HG03175 (cell line): ENCODE data around the gene NHERF2.

Source experiments
- ATAC-seq: cut with Tn5 transposase; IDR thresholded peaks from one replicate; pipeline ENCODE4 v1.9.1; 2021; ENCODE audit warnings: mild to moderate bottlenecking, moderate library complexity; ENCODE audit not compliant: unreplicated experiment

The NHERF2 gene

DNA sequence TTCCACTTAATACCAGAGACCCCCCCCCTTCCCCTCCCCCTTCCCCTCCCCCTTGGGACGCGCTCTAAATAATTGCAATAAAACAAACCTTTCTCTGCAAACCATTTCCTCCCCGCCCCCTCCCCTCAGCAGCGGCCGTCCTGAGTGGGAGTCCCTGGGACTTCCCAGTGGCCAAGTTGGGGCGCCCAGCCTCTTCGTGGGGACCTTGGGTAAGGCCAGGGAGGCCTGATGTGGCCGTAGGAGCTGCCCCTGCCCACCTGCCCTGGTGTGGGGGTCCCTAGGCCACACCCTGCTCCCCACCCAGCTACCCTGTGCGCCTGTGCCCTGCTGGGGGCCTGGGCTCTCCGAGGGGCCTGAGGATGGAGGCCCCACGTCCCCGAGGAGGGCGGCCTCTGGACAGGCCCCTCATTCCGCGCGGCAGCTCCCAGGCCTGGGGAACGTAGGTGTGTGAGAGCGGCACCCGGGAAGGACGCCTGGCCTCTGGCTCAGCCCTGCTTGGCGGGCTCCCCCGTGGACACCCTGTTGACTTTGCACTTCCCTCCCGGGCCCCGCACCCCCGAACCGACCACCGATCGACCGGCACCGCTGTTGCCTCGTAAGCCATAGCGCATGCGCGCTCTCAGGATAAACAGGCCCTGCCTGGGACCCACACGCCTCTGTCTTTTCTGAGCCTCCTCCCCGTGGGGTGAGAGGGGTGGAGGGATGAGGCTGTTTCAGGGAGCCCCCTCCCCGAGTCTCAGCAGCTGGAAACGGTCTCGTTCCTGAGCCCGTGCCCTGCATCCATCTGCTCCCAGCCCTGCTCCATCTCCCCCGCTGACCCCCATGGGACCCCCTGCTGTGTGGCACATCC, 11.9 kb downstream of the NHERF2 start:
- ATAC-seq = no peak

DNA sequence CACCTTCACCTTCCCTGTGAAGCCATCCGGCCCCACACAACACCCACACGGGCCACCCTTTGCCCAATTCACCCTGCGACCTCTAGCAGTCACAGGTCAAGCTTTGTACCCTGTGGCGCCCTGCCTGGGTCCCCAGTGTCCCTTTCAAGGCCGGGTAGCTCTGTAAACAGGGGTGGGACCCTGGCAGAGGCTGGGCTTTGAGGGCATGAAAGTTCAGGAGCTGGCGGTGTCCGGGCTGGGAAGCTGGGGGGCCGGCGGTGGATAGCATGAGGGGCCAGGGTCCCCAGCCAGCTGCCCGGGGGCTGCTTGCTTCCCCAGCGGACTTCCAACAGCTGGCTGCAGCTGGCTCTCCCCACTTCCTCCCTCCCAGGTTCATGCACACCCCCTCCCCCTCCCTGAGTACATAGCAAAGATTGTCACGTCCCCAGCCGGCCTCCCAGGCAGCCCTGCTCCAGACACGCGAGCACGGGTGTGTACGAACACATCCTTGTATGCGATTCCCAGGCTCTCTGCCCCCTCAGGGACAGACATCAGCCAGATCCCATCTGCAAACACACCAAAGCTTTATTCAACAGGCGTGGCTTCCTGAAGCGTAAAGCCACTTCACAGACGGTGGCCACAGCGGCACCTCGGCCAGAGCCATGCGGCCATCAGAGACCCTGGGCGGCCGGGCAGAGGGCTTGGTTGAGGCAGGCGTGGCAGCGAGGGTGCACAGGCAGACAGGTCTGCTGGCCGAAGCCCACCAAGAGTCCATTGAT, 12.8 kb downstream of the NHERF2 start:
- no peak for ATAC-seq

DNA sequence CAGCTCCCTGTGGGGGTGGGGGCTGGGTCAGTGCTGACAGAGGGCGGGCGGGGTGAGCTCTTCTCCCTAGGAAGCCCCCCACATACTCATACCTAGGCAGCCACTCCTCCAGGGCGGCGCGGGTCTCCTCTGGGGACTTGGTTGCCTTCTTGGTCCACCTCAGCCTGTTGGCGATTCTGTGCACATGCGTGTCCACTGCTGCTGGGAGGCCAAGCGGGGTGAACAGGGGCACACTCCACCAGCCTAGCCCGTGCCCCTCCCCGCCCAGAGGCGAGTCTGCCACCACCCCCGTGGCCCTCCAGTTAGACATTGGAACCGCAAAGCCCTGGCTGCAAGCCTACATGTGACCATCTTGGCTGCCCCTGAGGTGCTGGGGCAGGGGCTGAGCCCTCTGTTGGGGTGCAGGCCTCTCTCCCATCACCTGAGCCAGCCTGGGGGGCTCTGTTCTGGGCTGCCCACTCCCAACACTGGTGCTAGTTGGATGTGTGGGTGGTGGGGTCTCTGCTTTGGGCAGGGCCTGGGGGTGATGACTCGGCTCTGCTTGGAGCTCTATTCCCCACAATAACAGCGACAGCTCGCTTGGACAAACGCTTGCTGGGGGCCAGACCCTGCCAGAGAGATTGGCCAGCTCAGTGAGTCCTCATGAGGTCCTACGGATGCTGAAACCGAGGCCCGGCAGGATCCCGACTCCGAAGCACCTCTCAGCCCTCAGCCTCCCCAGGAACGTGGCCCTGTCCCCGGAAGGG, 13.5 kb downstream of the NHERF2 start:
- no peak for ATAC-seq

DNA sequence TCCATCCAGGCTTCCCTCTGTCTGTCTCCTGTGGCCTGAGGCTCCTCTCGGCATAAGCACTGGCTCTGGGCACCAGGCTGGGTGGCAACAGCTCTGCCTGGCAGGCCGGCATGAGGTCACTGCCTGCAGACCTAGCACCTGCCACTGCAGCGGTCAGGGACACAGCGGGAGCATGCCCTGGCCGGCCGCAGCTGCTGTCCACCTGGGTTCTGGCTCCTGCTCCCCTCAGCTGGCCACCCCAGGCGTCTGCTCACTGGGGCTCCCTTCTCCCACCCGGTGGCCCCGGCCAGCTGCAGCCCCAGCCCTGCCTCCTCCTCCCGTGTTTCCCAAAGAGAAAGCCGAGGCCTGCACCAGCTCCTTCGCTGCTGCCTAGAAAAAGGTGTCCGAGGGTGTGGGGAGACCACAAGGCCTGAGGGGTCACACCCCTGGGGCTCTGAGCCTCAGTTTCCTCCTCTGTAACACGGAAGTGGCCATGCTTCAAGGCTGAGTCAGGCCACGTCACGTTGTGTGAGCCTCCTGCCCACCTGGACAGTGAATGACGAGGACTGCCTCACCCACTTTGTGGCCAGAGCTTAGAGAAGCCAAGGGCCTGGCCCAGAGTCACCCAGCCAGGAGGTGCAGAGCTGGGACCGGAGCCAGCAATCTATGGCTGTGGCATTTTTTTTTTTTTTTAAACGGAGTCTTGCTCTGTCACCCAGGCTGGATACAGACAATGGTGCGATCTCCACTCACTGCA, 14.3 kb downstream of the NHERF2 start:
- no peak for ATAC-seq

DNA sequence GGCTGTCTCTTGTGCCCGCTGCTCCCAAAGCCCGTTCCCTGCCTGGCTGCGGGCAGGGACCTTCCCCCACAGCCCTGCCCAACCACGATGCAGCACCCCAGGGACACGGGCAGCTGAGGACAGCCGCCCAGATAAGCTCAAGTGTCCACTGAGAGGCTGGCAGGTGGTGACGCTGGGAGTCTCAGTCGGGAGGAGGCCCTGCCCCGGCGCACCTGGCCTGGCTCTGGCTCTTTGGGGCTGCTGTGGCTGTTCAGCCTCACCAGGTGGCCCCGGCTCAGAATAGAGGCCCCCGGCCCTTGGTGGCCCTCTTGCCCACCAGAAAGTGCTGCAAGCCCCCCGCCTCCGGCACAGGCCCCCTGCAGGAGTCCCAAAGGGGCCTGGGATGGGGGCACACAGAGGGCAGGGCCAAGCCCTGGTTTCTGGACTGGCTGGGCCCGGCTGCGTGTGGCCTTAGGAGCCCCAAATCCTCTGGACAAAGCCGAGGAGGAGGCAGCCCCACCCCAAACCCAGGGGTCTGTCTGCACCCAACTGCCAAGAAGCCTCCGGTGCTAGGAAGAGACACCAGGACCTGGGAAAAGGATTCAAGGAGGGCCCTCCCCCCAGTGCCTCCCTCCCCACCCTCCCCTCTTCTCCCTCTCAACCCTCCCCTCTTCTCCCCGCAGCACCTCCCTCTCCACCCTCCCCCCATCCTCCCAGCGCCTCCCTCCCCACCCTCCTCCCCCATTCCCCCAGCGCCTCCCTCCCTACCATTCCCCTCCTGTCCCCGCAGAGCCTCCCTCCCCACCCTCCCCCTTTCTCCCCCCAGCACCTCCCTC, 15.7 kb downstream of the NHERF2 start:
- no peak for ATAC-seq

DNA sequence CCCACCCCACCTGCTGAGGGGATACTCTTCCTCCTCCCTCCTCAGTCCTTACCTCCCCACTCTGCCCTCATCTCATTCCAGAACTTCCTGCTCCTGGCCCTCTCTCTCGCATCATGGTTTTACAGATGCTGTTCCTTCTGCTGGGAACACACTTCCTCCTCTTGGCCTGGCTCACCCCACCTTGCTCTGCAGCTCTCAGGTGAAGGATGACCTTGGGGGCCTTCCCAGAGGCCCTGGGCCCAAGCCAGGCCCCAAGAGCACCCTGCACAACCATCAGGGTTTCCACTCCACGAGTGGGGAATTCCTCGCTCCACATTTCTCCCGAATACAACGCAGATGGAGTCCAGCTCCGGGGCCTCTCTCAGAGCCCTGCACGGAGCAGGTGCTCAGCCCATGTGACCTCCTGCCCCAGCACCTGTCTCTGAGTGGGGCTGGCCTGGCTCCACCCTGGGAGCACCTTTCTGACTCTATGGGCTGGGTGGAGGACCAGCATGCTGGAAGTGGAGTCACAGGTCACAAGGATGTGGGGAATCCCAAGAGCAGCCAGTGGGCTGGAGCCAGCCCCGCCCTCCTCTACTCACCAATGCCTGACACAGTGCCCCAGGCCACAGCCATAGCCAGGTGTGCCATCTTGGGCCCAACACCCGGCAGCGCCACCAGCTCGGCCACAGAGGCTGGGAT, 16.4 kb downstream of the NHERF2 start:
- no peak for ATAC-seq

DNA sequence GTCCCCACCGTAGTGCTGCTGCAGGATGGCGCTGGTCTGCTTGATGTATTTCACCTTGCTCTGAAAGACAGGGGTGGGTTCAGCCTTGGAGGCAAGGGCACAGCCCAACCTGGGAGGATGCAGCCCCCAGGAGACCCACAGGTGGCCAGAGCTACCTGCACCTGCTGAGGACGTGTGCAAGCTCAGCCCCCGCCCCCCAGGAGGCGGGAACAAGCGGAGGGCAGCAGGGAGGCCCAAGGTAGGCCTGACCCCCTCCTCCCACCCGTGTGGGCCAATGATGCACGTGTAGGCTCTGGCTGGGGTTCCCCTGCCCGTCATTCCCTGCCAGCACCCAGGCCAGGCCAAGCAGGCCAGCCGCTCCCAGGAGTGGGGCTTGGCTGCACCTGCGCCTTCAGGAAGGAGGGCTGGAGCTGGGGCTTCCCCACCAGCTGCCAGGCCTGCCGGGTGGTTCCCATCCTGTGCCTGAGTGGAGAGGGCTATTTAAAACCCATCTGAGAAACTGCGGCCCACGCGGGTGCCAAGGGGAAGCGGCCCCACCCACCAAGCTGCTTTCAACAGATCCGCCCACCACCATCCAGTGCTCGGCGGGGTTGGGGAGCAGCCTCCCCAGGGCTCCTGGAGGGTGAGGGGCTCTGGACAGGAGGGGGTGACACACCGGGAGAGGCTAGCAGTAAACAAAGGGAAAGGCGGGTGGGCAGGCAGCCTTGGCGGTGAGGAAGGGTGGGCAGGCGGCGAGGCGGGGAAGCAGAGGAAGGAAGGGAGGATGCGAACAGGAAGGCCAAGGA, 17.2 kb downstream of the NHERF2 start:
- ATAC-seq = no peak

DNA sequence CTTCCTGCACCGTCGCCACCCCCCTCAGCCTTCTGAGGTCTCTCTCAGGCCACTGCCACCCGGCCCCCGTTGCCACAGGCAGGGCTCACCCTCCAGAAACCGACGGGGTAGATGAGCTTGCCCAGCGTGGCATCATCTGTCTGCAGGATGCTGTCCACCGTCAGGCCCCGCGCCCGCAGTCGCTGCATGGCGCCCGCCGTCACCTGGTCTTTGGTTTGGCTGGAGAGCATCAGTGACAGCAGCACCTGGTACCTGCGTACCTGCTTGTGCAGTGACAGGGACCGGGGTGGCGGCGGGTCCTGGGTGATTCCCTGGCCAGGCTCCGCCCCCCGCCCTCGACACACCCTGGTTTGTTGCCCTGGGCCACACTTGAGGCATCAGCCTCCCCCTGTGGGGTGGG, 17.8 kb downstream of the NHERF2 start:
- no peak for ATAC-seq

DNA sequence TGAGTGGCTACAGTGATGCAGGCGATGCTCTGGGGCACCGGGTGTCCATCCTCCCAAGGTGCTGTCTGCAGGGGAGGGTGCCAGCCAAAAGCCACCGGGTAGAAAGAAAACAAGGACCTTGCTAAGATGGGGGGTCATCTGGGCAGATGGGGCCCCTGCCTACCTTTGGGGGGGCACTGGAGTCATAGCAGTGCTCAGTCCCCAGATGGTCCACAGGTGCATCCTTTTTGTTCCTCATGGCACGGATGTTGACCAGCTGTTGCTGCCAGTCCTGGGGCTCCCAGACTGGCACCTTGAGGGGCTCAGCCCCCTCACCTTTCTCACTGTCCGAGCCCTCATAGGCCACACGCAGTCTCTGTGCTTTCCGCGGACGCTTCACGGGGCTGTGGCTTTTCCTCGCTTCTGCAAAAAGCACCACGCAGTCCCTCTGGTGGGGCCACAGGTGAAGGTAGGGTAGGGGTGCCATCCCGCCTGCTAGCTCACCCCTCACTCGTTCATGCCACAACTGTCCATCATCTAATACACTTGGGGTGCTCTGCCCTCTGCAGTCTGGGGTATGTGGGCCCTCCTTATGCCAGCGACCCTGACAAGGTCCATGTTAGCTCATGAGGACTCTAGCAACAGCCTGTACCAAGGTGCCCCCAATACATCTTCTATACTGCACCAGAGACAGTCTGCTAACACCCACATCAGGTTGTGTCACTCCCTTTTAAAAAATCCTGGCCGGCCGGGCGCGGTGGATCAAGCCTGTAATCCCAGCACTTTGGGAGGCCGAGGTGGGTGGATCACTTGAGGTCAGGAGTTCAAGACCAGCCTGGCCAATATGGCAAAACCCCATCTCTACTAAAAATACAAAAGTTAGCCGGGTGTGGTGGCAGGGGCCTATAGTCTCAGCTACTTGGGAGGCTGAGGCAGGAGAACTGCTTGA, 19.5 kb downstream of the NHERF2 start:
- ATAC-seq = no peak

DNA sequence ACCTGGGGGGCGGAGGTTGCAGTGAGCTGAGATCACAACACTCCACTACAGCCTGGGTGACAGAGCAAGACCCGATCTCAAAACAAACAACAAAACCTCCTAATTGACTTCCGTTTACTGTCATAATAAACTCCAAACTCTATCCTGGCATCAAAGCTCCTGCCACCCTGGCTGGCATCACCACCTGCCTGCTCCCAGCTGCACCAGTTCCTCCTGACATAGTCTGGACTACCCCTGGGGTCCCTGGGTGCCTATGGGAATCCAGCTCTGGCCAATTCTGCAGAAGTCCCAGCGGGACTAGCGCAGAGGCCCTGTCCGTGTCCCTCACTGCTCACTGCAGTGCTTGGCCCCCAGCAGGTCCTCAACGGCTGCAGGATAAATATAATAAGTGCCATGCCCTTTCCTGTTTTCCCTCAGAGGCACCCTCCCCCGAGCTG, 20.2 kb downstream of the NHERF2 start:
- ATAC-seq = no peak

DNA sequence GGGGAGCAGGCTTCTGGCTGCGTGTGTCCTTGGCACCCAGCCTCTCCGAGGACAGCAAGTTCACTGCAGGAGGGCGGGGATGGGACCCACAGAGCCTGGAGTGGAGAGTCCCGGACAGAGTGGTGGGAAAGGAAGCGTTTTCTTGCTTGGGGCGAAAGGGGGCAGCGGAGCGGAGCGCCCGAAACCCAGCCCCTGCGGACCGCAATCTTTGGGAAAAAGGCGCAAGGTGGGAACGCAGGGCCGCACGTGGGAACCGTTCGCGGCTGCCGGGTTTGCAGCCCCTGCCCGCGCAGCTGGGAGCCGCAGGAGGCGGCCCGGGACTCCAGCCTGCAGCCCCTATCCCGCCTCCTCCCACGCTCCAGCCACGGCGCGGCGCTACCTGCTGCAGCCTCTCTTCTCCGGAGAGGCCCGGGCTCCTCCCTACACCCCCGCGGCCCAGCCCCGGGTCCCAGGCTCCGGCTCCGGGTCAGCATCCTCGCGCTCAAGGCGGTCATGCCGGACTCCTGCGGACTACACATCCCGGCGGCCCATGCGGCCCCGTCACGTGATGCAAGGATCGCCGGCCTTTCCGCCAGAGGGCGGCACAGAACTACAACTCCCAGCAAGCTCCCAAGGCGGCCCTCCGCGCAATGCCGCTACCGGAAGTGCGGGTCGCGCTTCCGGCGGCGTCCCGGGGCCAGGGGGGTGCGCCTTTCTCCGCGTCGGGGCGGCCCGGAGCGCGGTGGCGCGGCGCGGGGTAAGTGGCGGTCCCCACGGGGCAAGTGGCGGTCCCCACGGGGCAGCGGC, 20.8 kb downstream of the NHERF2 start, which contains the start of the genes NTHL1 and TSC2:
NTHL1 (minus strand) TSS at position 505 of the 786 bp plus-strand sequence; CDS start at position 494, 11 bp downstream.
TSC2 (plus strand) TSS at position 656 of the 786 bp plus-strand sequence. CDS start 631 bp downstream, outside the sequence.
- ATAC-seq = peak; percentile 91

DNA sequence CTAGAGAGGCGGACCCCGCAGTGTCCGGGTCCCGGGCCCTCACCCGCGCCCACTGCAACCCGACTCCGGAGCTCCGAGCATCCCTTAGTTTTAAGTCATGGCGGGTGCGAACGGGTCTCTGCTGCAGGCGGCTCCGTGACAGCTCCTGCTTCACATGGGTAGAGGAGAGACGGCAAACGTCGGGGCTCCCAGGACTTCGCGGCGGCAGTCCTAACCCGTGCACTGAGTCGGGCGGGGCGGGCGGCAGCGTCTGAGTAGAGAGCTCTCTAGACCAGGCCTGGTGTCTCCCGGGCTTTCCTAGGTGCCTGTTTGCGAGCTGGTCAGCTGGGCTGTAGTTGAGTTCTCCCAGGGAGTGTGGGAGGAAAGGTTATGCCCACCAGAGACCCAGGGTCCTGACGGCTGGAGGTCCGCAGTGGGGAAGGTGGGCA, 21.4 kb downstream of the NHERF2 start:
- ATAC-seq = peak; percentile 29

DNA sequence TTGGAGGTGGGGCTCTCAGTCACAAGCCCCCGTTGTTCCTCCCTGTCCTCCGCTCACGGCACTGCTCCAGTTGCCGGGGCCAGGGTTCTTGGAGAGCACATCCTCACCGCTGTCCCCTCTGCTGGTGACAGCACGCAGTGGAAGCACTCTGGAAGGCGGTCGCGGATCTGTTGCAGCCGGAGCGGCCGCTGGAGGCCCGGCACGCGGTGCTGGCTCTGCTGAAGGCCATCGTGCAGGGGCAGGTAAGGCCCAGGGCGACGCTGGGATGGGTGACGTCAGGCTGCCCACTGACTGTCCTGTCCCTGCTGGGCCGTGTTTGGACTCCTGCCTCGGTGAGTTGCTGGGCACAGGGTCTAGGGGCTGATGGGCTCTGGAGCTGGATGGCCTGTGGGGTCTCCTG, 26.5 kb downstream of the NHERF2 start:
- no peak for ATAC-seq

DNA sequence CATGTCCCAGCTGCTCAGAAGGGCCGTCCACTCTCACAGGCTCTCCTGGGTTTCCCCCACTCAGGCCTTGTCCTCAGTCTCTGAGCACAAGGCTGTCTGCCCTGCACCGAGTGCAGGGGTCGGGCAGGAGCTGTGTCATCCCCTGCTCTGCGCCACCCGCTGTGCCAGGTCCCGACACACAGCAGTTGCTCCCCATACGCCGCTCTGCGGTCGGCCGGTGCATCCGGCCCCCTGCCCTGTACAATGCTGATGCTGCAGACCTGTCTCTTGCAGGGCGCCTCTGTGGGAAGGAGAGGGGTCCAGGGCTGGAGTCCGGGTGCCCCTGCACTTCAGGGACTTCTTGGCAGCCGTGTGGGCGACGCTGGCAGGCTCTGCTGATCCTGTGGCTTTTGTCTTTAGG, 27.2 kb downstream of the NHERF2 start:
- ATAC-seq = no peak

DNA sequence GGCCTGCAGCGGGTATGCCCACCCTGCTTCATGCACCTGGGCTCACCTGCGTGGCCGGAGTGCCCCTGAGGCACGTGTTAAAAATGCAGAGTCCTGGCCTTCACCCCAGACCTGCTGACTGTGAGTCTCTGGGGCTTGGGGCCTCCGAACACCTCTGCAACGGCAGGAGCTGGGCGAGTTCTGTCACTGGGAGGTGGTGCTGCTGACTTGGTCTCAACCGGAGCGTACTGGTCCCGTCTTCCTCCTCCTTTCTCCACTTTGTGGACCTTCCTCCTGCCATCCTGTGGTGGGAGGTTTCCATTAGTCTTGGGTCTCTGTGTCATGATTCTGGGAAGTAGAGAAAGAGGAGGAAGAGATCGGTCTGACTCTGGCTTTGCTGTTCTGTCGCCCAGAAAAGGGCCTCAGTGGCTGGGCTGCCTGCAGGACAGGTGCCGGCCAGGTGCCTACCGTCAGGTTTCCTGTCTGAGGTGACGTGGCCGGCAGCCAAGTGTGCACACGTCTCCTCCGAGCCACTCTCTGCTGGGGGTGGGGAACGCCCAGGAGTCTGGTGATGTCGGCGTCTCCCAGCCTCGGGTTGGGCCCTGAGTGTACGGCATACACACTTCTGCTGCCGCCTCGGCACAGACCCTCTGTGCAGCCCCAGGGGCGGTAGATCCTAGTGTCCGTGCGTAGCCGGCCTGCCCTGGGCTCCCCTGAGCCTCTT, 28.0 kb downstream of the NHERF2 start:
- ATAC-seq = no peak

DNA sequence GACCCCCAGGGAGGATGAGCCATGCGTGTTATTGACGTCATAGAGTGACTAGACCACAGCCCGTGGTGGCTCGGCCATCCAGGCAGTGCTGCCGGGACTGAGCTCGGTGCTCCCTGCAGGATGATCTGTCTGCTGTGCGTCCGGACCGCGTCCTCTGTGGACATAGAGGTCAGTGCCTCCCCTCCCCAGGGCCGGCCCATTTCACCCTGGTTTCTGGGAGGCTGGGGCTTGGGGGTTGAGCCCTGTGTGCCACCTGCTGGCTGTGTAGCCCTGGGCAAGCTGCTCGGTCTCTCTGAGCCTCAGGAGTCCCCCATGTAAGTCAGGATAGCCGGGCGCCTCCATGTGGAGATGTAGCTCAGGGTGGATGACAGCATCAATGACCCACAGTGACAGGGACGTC, 29.4 kb downstream of the NHERF2 start:
- ATAC-seq = no peak
